ENCODE results near the gene MAPKAPK5.
"Not testable (repeated sequence)": the region's sequence is repeated elsewhere in the genome, so short reads cannot be mapped to it uniquely, and the experiment has no call there.

The MAPKAPK5 gene

GRCh38 chr12:111841750-111842555 lies at the start of gene MAPKAPK5:
Gene MAPKAPK5, plus strand, starts transcription at chr12:111842228. Its CDS starts 506 bp downstream, at chr12:111842734.
- DNase-seq (ENCODE audit: low read depth in 2 of 2), result peak; percentile 95 to 98

GRCh38 chr12:111792856-111793235 lies 49.2 kb upstream of the MAPKAPK5 start:
- DNase-seq (ENCODE audit: low read depth in 2 of 2), result no peak

- DNase-seq (ENCODE audit: low read depth in 2 of 2), result no peak
Observed at GRCh38 chr12:111798182-111798581, 43.8 kb upstream of the MAPKAPK5 start.

GRCh38 chr12:111799758-111800157 lies 42.3 kb upstream of the MAPKAPK5 start:
- no peak for DNase-seq (ENCODE audit: low read depth in 2 of 2)

- DNase-seq (ENCODE audit: low read depth in 2 of 2), result no peak
Observed at GRCh38 chr12:111803038-111803626, 38.9 kb upstream of the MAPKAPK5 start.

- DNase-seq (ENCODE audit: low read depth in 2 of 2), result no peak
Observed at GRCh38 chr12:111803851-111804250, 38.2 kb upstream of the MAPKAPK5 start.

- no peak for DNase-seq (ENCODE audit: low read depth in 2 of 2)
Observed at GRCh38 chr12:111806304-111806703, 35.7 kb upstream of the MAPKAPK5 start.

- DNase-seq (ENCODE audit: low read depth in 2 of 2), result no peak
Observed at GRCh38 chr12:111807232-111807631, 34.8 kb upstream of the MAPKAPK5 start.

- peak; percentile 10 to 44 for DNase-seq (ENCODE audit: low read depth in 2 of 2)
Observed at GRCh38 chr12:111812881-111813741, 28.9 kb upstream of the MAPKAPK5 start.

GRCh38 chr12:111816065-111816615 lies 25.9 kb upstream of the MAPKAPK5 start:
- DNase-seq (ENCODE audit: low read depth in 2 of 2), result no peak

GRCh38 chr12:111816898-111817297 lies 25.1 kb upstream of the MAPKAPK5 start:
- DNase-seq (ENCODE audit: low read depth in 2 of 2), result not testable (repeated sequence)

GRCh38 chr12:111818340-111818739 lies 23.7 kb upstream of the MAPKAPK5 start:
- no peak for DNase-seq (ENCODE audit: low read depth in 2 of 2)

GRCh38 chr12:111819191-111820158 lies 22.6 kb upstream of the MAPKAPK5 start:
- DNase-seq (ENCODE audit: low read depth in 2 of 2), result no peak

- DNase-seq (ENCODE audit: low read depth in 2 of 2), result not testable (repeated sequence)
Observed at GRCh38 chr12:111820828-111821227, 21.2 kb upstream of the MAPKAPK5 start.

- DNase-seq (ENCODE audit: low read depth in 2 of 2), result no peak
Observed at GRCh38 chr12:111822886-111823285, 19.1 kb upstream of the MAPKAPK5 start.

- DNase-seq (ENCODE audit: low read depth in 2 of 2), result no peak
Observed at GRCh38 chr12:111823891-111824290, 18.1 kb upstream of the MAPKAPK5 start.

- not testable (repeated sequence) for DNase-seq (ENCODE audit: low read depth in 2 of 2)
Observed at GRCh38 chr12:111824312-111824711, 17.7 kb upstream of the MAPKAPK5 start.

- no peak for DNase-seq (ENCODE audit: low read depth in 2 of 2)
Observed at GRCh38 chr12:111825509-111825908, 16.5 kb upstream of the MAPKAPK5 start.

GRCh38 chr12:111826316-111826715 lies 15.7 kb upstream of the MAPKAPK5 start:
- DNase-seq (ENCODE audit: low read depth in 2 of 2), result no peak

GRCh38 chr12:111826992-111827391 lies 15.0 kb upstream of the MAPKAPK5 start:
- no peak for DNase-seq (ENCODE audit: low read depth in 2 of 2)

GRCh38 chr12:111827907-111828306 lies 14.1 kb upstream of the MAPKAPK5 start:
- DNase-seq (ENCODE audit: low read depth in 2 of 2), result no peak
